GOT3 (cell line): ENCODE results near the gene CHCT1.

Experiments used
- DNase-seq: peaks from one replicate; lab custom pipeline; 2025; ENCODE audit warnings: mixed read lengths; lab: John Stamatoyannopoulos, UW

The CHCT1 gene

GRCh38 chr17:60442271-60443173 lies 20.2 kb downstream of the CHCT1 start:
- DNase-seq: no peak

GRCh38 chr17:60443713-60444112 lies 21.4 kb downstream of the CHCT1 start:
- DNase-seq: no peak

- DNase-seq: no peak
Observed at GRCh38 chr17:60445144-60445543, 22.9 kb downstream of the CHCT1 start.

GRCh38 chr17:60447375-60447774 lies 25.1 kb downstream of the CHCT1 start:
- DNase-seq: no peak

GRCh38 chr17:60451071-60451470 lies 28.8 kb downstream of the CHCT1 start:
- DNase-seq: no peak

- no peak for DNase-seq
Observed at GRCh38 chr17:60451965-60452364, 29.7 kb downstream of the CHCT1 start.

GRCh38 chr17:60455378-60455777 lies 33.1 kb downstream of the CHCT1 start:
- no peak for DNase-seq

- DNase-seq: no peak
Observed at GRCh38 chr17:60457148-60457547, 34.9 kb downstream of the CHCT1 start.

GRCh38 chr17:60461584-60461983 lies 39.3 kb downstream of the CHCT1 start:
- DNase-seq: no peak

GRCh38 chr17:60463157-60463835 lies 41.0 kb downstream of the CHCT1 start:
- no peak for DNase-seq

- no peak for DNase-seq
Observed at GRCh38 chr17:60464343-60464742, 42.1 kb downstream of the CHCT1 start.

GRCh38 chr17:60468371-60468770 lies 46.1 kb downstream of the CHCT1 start:
- no peak for DNase-seq

GRCh38 chr17:60471451-60471850 lies 49.2 kb downstream of the CHCT1 start:
- no peak for DNase-seq

- no peak for DNase-seq
Observed at GRCh38 chr17:60472449-60472848, 50.2 kb downstream of the CHCT1 start.

GRCh38 chr17:60473788-60474187 lies 51.5 kb downstream of the CHCT1 start:
- DNase-seq: no peak
